SK-N-MC (cell line): Measurements from ENCODE around the gene RDH16.

ENCODE experiments used
- EZH2 ChIP-seq: fragments of 200-600 bp; sonication (generic); IDR thresholded peaks from one replicate; pipeline ENCODE4 v1.6.1; 2017; ENCODE audit warnings: antibody characterized with exemption
- POLR2AphosphoS5 ChIP-seq: IDR thresholded peaks from 2 replicates; pipeline ENCODE4 v1.6.1; 2012; ENCODE audit warnings: mild to moderate bottlenecking, low read depth, low read length, borderline replicate concordance

DNA sequence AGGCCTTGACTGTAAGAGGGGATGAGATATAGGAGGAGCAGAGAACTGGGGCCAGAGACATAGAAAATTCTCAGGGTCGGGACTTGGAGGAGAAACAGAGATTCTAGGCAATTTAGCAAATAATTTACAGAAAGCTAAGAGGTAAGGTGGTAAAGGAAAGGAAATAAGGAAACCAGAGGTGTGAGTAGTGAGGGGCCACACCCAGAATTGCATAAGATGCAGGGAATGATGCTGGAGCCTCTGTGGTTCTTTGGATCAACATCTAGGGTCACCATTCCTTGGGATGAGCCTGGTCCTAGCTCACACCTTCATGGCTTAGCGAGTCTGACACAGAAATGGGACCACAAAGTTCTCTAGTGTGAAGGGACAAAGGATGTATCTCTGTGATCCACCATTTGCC, 22.3 kb downstream of the RDH16 start:
- no peak for TF ChIP-seq POLR2AphosphoS5
- TF ChIP-seq EZH2, result no peak
